ENCODE data around the gene RPS2.

Gene RPS2

DNA sequence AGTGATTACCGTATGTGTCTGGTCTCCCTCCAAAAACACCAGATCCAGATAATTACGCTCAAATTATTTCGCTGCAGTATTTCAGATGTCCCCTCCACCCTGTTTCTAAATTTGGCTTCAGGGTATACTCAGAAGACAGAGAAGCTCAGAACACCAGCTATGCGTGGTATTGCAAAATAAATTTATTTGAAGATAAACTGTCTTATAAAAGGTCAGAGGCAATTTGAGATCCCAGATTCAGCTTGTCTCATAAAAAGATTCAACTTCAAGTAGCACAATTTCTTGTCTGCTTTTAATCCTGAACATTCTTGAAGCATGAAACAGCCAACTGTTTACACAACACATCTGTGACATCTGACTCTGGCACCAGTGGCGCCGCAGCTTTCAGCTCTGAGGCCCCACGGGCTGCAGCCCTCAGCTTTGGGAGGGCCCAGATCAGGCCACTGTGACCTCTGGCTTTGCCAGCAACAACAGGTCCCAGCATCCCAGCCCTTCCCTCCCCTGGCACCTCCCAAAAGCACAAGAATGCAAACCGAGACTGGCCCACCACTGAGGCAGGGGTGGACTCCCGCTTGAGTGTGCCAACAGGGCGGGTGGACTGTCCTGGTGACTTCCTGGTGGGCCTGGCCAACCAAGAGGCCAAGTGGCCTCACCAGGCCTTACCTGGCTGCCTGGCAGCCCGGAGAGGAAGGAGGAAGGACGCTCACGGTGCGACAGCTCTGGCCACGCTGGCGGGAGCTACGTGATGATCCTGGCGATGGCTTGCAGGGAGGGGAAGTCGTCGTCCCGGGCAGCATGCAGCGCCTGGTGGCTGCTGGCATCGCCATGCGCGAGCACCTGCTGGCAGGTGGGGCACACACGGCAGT is 33.1 kb upstream of the RPS2 start:
- TF ChIP-seq, protein P1, sequence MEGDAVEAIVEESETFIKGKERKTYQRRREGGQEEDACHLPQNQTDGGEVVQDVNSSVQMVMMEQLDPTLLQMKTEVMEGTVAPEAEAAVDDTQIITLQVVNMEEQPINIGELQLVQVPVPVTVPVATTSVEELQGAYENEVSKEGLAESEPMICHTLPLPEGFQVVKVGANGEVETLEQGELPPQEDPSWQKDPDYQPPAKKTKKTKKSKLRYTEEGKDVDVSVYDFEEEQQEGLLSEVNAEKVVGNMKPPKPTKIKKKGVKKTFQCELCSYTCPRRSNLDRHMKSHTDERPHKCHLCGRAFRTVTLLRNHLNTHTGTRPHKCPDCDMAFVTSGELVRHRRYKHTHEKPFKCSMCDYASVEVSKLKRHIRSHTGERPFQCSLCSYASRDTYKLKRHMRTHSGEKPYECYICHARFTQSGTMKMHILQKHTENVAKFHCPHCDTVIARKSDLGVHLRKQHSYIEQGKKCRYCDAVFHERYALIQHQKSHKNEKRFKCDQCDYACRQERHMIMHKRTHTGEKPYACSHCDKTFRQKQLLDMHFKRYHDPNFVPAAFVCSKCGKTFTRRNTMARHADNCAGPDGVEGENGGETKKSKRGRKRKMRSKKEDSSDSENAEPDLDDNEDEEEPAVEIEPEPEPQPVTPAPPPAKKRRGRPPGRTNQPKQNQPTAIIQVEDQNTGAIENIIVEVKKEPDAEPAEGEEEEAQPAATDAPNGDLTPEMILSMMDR (conservative IDR thresholded peaks at IDR 0.05; ENCODE audit: low read length) = no peak
- peak; percentile 84 for DNase-seq (ENCODE audit: low read depth)
- no peak overlapping the region for H3K4me3 ChIP-seq (ENCODE audit: low read length)

DNA sequence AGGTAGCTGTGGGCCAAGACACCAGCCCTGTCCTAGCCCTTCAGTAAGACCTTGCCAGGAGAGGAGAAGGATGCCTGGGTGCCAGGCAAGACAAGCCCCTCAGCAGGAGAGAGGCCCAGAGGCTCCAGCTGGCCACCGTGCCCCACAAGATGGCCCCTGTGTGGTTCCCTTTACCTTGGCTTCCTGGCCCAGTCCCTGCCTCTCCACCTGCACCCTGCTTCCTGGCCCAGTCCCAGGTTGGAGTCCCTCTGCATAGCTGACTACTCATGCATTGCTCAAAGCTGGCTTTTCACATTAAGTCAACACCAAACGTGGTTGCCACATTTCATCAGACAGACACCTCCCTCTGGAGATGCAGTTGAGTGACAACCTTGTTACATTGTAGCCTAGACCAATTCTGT is 29.1 kb upstream of the RPS2 start:
- TF ChIP-seq, protein P1 (conservative IDR thresholded peaks at IDR 0.05; ENCODE audit: low read length) = no peak
- peak; percentile 44 for DNase-seq (ENCODE audit: low read depth)
- no peak overlapping the region for H3K4me3 ChIP-seq (ENCODE audit: low read length)

DNA sequence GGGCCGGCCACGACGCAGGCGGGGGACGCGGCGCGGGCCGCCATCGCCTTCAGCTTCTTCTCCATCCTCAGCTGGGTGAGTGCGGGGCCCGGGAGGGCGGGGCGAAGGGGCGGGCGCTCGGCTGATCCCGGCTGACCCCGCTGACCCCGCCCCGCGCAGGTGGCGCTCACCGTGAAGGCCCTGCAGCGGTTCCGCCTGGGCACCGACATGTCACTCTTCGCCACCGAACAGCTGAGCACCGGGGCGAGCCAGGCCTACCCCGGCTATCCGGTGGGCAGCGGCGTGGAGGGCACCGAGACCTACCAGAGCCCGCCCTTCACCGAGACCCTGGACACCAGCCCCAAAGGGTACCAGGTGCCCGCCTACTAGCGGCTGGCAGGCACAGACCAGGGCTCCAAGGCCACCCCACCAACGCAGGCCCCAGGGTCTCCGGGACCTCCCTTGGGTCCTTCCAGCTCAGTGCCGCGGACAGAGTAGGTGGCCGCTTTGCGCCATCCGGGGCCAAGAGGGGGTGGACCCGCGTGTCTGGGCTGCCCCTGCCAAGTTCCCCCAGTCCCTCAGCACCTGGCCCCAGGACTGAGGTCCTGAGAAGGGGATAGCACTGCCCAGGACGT is 28.2 kb upstream of the RPS2 start:
- no peak for DNase-seq (ENCODE audit: low read depth)
- TF ChIP-seq, protein P1 (conservative IDR thresholded peaks at IDR 0.05; ENCODE audit: low read length) = no peak
- no peak overlapping the region for H3K4me3 ChIP-seq (ENCODE audit: low read length)

DNA sequence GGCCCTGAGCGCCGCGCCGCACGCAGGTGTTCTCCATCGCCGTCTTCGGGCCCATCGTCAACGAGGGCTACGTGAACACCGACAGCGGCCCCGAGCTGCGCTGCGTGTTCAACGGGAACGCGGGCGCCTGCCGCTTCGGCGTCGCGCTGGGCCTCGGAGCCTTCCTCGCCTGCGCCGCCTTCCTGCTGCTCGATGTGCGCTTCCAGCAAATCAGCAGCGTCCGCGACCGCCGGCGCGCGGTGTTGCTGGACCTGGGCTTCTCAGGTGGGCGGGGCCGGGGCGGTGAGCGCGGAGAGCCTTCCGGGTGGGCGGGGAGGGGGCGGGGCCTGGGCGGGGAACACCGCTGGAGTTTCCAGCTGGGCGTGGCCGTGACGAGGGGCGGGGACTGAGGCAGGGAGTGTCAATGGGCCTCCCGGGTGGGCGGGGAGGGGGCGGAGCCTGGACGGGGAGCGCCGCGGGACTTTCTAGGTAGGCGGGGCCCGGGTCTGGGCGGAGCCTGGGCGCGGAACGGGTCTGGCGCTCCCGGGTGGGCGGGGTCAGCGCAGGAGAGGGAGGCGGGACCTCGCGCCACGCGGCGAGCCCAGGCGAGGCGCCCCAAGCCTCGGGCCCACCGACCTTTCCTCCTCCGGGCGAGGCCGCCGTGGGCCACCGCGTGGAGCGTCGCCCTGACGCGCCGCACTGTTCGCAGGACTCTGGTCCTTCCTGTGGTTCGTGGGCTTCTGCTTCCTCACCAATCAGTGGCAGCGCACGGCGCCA is 27.5 kb upstream of the RPS2 start:
- TF ChIP-seq, protein P1 (conservative IDR thresholded peaks at IDR 0.05; ENCODE audit: low read length) = no peak
- peak overlapping the region; percentile 44 for H3K4me3 ChIP-seq (ENCODE audit: low read length)
- peak; percentile 77 for DNase-seq (ENCODE audit: low read depth)

DNA sequence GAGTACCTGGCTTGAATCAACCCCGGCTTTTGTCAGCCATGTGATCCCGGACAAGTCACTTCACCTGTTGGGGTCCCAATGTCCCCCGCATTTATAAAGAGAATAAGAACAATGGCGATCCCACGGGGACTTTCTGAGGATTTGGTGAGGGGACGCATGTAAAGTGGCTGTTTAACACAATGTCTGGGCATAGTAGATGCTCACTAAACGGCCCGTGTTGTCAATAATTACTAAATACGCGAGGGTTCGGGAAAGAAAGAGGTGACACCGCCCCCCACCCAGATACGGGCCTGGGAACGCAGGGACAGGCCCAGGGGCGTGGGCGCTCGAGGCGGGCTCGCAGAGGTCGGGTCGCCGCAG is 26.9 kb upstream of the RPS2 start:
- peak overlapping the region; percentile 44 for H3K4me3 ChIP-seq (ENCODE audit: low read length)
- TF ChIP-seq, protein P1 (conservative IDR thresholded peaks at IDR 0.05; ENCODE audit: low read length) = no peak
- DNase-seq (ENCODE audit: low read depth) = no peak

DNA sequence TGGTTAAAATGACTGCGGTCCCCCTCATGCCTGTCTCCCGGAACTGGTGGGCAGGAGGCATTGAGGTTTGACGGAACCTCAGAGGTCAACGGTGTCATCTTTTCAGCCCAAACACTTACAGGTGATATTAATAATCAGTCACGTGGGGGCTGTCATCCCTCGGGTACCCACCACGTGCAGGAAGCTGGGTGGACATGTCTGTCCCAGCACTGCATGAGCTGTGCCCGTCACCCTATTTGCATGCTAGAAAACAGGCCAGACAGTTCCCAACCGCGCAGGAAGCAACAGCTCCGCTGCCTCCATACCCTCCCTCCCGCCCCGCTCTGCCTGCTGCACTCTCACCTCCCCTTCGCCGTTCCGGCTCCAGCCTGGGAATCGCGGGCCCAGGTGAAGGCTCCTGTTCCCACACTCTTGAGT is 26.5 kb upstream of the RPS2 start:
- TF ChIP-seq, protein P1 (conservative IDR thresholded peaks at IDR 0.05; ENCODE audit: low read length) = no peak
- no peak overlapping the region for H3K4me3 ChIP-seq (ENCODE audit: low read length)
- no peak for DNase-seq (ENCODE audit: low read depth)
